ENCODE data around the gene PLD1. TPM values are rescaled to one million over a fixed set of nuclear protein-coding genes. Genes with fewer than 3 reads are reported as not detected.
A peak's percentile ranks its signal among the peaks of the same experiment; 100 is the strongest.

PLD1 gene
- total RNA-seq, 1 donor from 2014 or later: 0.21 TPM

GRCh38 chr3:171811295-171811912, 1.1 kb upstream of the PLD1 start:
- peaks cover 26% of the 10 kb centered on the region for H3K27me3 Mint-ChIP-seq (ENCODE audit: insufficient read depth, low read depth)
- Histone ChIP-seq H3F3A (ENCODE audit: low read depth) (no peaks in the 10 kb centered on the region), H3K79me2 (ENCODE audit: low read depth) (no peaks in the 10 kb centered on the region), H3K4me2 (no peak overlapping the region), H3K27me3 (peaks cover 49% of the 10 kb centered on the region), H3K4me1 (peaks cover 4% of the 10 kb centered on the region), H3K9ac (no peak overlapping the region), H3K27ac (no peak overlapping the region), H3K4me3 (no peak overlapping the region), H4K20me1 (ENCODE audit: low read depth) (no peaks in the 10 kb centered on the region), H3K9me3 (ENCODE audit: low read depth) (no peaks in the 10 kb centered on the region), H2AFZ (replicated peaks) (no peak overlapping the region), H3K36me3 (no peaks in the 10 kb centered on the region)
- TF ChIP-seq EZH2phosphoT487 (IDR thresholded peaks at IDR 0.05) (no peak), CTCF (IDR thresholded peaks at IDR 0.05) (no peak), EZH2 (IDR thresholded peaks at IDR 0.05) (no peak)
- no peak for DNase-seq (ENCODE audit: low spot score)
- H3K4me1 Mint-ChIP-seq: peaks cover 34% of the 10 kb centered on the region
- H3K9me3 Mint-ChIP-seq: peaks cover 11% of the 10 kb centered on the region
- peak overlapping the region; percentile 71 for H3K4me3 Mint-ChIP-seq
- H3K36me3 Mint-ChIP-seq: no peaks in the 10 kb centered on the region
- peak overlapping the region; percentile 64 for H3K27ac Mint-ChIP-seq

DNA sequence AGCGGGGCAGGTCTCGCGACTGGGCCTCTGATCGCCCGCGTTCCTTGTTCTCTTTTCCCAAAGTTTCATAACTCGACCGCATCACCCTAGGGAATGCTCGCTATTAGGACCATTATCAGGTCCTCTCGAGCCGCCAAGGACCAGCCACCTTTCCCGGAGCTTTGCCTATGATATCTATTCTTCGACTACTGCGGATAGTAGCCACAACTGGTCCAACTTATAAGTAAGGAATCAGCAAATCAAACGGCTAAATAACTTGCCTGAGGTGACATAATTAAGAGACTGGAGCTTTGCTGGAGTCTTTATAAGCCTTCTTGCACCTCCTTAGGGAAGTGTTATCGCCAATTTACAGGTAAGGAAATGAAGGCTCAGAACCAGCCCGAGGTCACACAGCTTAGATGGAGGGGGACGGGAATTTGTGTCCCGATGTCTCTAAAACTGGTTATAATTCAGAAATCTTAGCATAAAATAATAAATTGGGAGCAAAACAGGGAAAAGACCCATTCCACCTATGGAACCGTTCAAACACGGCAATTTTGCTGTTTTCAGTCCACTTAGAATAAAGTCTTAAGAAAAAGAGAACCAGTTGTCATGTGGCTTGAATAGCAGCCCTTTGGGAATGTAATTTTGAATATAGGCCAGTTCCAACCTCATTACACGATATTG, 479 bp upstream of the PLD1 start:
- peak overlapping the region; percentile 87 for H3K4me3 Mint-ChIP-seq
- Histone ChIP-seq H3K27me3 (peaks cover 49% of the 10 kb centered on the region), H3K27ac (no peak overlapping the region), H3K4me2 (peak overlapping the region; percentile 90), H2AFZ (replicated peaks) (peak overlapping the region; percentile 94), H3K79me2 (ENCODE audit: low read depth) (no peaks in the 10 kb centered on the region), H3K36me3 (no peaks in the 10 kb centered on the region), H3K9ac (no peak overlapping the region), H3K9me3 (ENCODE audit: low read depth) (no peaks in the 10 kb centered on the region), H3F3A (ENCODE audit: low read depth) (no peaks in the 10 kb centered on the region), H3K4me3 (peak overlapping the region; percentile 63), H3K4me1 (peaks cover 4% of the 10 kb centered on the region), H4K20me1 (ENCODE audit: low read depth) (no peaks in the 10 kb centered on the region)
- DNase-seq (ENCODE audit: low spot score): no peak
- peaks cover 34% of the 10 kb centered on the region for H3K4me1 Mint-ChIP-seq
- TF ChIP-seq EZH2phosphoT487 (IDR thresholded peaks at IDR 0.05) (no peak), CTCF (IDR thresholded peaks at IDR 0.05) (no peak), EZH2 (IDR thresholded peaks at IDR 0.05) (no peak)
- H3K27ac Mint-ChIP-seq: no peak overlapping the region
- H3K27me3 Mint-ChIP-seq (ENCODE audit: insufficient read depth, low read depth): peaks cover 26% of the 10 kb centered on the region
- H3K36me3 Mint-ChIP-seq: no peaks in the 10 kb centered on the region
- peaks cover 6% of the 10 kb centered on the region for H3K9me3 Mint-ChIP-seq

DNA sequence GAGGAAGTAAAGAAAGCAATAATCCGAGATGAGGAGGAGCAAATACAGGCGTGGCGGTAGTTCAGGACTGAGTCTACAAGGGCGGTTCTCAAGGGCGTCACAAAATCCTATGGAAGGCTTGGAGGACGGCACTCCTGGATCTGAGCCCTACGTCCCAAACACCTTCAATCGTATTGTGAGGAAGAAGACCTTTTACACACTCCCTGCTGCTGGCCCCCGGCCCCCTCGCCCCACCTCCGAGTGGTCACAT, 747 bp downstream of the PLD1 start:
- H3K27me3 ChIP-seq: peaks cover 49% of the 10 kb centered on the region
- TF ChIP-seq CTCF (IDR thresholded peaks at IDR 0.05) (no peak), EZH2 (IDR thresholded peaks at IDR 0.05) (no peak), EZH2phosphoT487 (IDR thresholded peaks at IDR 0.05) (no peak)
- H3K4me3 ChIP-seq: peak overlapping the region; percentile 63
- peak overlapping the region; percentile 17 for H3K27ac Mint-ChIP-seq
- peak overlapping the region; percentile 90 for H3K4me2 ChIP-seq
- H3K36me3 ChIP-seq: no peaks in the 10 kb centered on the region
- peaks cover 4% of the 10 kb centered on the region for H3K9me3 Mint-ChIP-seq
- H3K4me1 Mint-ChIP-seq: peaks cover 34% of the 10 kb centered on the region
- H3K9me3 ChIP-seq (ENCODE audit: low read depth): no peaks in the 10 kb centered on the region
- H3K79me2 ChIP-seq (ENCODE audit: low read depth): no peaks in the 10 kb centered on the region
- H2AFZ ChIP-seq (replicated peaks): peak overlapping the region; percentile 94
- H3K9ac ChIP-seq: no peak overlapping the region
- no peak for DNase-seq (ENCODE audit: low spot score)
- H3K4me3 Mint-ChIP-seq: peak overlapping the region; percentile 84
- no peaks in the 10 kb centered on the region for H3K36me3 Mint-ChIP-seq
- no peak overlapping the region for H3K27ac ChIP-seq
- H3K4me1 ChIP-seq: peaks cover 4% of the 10 kb centered on the region
- no peaks in the 10 kb centered on the region for H4K20me1 ChIP-seq (ENCODE audit: low read depth)
- peaks cover 25% of the 10 kb centered on the region for H3K27me3 Mint-ChIP-seq (ENCODE audit: insufficient read depth, low read depth)
- H3F3A ChIP-seq (ENCODE audit: low read depth): no peaks in the 10 kb centered on the region
